HG03175 (cell line): ENCODE measurements around the gene STX19.
"Not testable (repeated sequence)": the region's sequence is repeated elsewhere in the genome, so short reads cannot be mapped to it uniquely, and the experiment has no call there.

Source experiments
- ATAC-seq: cut with Tn5 transposase; IDR thresholded peaks from one replicate; pipeline ENCODE4 v1.9.1; 2021; ENCODE audit warnings: mild to moderate bottlenecking, moderate library complexity; ENCODE audit not compliant: unreplicated experiment

STX19 gene

DNA sequence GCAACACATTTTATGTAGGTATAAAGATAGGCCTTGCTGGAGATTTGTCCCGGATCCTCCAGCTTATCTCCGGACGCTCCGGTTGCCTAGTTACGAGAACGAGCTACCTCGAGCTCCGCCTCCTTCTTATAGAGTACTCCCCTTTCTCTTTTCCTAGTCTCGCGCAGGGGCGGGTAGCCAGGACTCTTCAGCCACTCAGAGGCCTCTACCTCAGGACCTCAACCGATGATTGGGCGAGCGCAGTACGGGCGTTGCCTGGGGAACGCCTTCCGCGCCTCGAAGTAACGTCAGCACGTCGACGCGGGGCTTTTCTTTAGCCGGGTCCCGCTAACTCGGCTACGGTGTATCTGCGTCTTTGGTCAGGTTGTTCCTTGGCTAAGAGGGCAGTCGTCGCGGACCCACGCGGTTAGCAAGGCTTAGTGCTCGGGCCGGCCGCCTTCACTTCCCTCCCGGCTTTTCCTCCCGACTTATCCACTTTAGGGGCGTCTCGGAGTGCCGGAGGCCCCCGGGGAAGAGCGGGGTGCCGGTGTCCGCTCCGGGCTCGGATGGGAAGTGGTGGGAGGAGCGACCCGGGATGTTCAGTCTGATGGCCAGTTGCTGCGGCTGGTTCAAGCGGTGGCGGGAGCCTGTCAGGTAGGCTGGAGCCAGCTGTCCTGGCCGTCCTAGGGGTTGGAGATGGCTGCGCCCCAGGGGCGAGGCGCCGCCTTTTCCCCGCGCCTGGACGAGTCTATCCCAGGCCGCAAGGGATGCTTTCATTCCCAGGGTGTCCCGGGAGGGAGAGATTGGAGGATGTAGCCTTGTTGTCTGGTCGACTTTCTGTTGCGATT, 48.3 kb downstream of the STX19 start, which contains the start of gene ARL13B:
Gene ARL13B (plus strand): TSS at position 306 of the 827 bp plus-strand sequence. CDS start 269 bp downstream, at position 575.
- peak; percentile 100 for ATAC-seq

- ATAC-seq = peak; percentile 79
Measured at GRCh38 chr3:93973131-93974126, 55.0 kb downstream of the STX19 start, which contains the start of gene PROS1. Gene PROS1 (minus strand): TSS chr3:93973896. CDS start chr3:93973749, 147 bp downstream.

GRCh38 chr3:93969997-93970396, 58.4 kb downstream of the STX19 start:
- no peak for ATAC-seq

- ATAC-seq = no peak
Measured at GRCh38 chr3:93969443-93969842, 59.0 kb downstream of the STX19 start.

GRCh38 chr3:93965106-93965505, 63.3 kb downstream of the STX19 start:
- ATAC-seq = not testable (repeated sequence)
